Activated CD8-positive, alpha-beta memory T cell treated with anti-CD3 and anti-CD28 coated beads for 1 hour (primary cell): ENCODE results near the gene MED25.

Experiments used
- DNase-seq, 2 donors: peaks; one replicate each; pipeline ENCODE4 v3.0.0-alpha.2; 2020; ENCODE audit warnings: low read depth in 1 of 2; ENCODE audit errors: extremely low read depth in 1 of 2

MED25 gene

DNA sequence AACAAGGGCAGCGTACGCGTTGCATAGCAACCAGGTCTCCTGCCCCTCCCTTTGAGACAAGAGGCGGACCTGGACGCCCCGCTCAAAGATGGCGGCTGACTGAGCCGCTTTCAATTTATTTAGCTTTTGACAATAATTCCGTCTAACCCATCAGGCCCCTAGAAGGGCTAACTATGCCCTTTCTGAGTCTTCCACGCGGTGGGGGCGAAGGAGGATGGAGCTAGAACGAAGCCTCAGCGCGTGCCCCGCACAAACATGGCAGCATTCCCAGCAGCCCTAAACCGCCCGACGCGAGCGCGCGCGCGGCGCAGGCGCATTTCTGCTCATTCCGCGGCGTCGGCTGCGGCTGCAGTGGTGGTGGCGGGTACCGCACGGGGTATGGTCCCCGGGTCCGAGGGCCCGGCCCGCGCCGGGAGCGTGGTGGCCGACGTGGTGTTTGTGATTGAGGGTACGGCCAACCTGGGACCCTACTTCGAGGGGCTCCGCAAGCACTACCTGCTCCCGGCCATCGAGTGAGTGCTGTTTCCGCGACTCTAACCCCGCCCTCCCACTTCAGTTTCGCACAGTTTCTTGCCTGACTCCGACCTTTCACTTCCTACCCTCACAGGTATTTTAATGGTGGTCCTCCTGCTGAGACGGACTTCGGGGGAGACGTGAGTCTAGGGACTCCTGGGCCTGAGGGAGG is at the start of gene MED25:
Gene MED25, plus strand, starts transcription at position 326 of the 685 bp plus-strand sequence. Its CDS starts 53 bp downstream, at position 379.
- peak; percentile 77 to 78 for DNase-seq

DNA sequence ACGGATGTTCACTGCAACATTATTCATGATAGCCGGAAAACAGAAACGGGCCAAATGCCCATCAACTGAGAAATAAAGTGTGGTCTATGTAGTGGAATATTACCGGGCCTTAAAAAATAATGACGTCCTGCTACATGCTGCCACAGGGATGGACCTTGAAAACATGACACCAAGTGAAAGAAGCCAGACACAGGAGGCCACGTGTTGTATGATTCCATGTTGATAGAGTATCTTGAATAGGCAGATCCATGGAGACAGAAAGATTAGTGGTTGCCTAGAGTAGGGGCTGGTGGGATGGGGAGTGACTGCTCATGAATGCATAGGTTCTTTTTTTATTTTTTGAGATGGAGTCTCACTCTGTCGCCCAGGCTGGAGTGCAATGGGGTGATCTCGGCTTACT is 47.6 kb upstream of the MED25 start:
- no peak for DNase-seq

DNA sequence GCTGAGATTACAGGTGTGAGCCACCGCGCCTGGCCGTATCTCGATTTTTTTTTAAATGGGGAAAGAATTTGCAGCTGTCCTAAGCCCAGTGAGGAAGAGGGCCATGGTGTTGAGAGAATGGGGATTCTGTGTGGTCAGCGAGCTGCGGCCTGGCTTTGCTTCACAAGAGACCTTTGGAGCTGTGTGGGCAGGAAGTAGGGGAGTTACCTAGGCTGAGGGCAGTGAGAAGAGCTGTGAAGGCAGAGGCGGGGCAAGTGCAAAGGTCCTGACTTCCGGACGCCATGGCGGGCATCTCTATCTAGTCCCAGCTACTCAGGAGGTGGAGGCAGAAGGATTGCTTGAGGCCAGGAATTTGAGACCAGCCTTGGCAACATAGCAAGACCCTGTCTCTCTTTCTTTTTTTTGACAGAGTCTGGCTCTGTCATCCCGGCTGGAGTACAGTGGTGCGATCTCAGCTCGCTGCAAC is 46.4 kb upstream of the MED25 start:
- DNase-seq = no peak

DNA sequence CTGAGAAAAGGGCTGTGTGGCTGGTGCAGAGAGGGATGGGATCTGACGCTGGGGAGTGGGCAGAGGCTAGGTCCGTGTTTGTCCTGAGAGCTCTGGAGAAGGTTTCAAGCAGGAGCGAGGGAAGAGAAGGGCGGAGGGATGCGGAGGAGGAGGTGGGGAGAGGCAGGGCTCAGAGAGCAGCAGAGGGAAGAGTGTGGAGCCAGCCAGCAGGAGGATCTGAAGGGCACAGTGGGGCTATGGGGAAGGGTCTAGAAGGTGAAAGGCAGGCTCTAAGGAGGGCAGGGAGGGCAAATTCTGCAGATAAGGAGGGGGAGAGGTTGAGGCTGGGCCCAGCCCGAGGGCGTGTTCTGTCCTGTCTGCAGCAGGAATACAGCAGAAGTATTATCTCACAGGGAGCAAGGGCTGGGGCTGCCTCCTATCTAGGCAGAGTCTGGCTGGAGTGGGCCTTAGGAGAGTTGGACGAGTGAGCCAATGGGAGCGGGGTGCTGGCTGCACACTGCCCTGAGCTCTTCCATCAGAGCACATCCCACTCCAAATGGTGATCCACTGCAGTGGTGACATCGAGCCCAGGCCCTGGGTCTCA is 45.1 kb upstream of the MED25 start:
- DNase-seq = no peak

DNA sequence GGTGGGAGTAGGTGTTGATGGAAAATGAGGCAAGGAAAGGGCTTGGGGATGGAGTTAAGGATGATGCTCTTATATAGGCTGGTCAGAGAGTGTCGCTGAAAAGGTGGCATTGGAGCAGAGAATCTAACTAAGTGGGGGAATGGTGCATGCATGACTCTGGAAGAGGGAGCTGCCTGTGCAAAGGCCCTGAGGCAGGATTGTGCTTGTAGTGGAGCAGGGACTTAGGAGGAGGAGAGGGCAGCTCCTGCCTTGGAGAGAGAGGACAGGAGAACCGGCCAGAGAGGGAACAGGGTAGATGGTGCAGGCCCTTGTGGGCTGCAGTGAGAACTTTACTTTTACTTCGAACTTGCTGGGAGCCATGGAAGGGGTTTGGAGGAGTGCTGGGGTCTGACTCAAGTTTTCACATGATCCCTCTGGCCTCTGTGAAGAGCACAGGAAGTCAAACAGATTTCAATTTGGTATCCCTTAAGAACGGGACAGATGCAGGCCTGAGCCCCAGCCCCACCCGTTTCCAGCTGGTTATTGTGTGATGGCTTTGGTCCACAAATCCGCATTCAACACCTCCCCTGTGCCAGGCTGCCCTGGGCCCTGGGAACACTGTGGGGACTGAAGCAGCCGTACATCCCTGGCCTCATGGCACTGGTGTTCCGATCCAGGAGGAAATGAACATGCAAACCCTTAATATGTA is 44.3 kb upstream of the MED25 start:
- DNase-seq = no peak

DNA sequence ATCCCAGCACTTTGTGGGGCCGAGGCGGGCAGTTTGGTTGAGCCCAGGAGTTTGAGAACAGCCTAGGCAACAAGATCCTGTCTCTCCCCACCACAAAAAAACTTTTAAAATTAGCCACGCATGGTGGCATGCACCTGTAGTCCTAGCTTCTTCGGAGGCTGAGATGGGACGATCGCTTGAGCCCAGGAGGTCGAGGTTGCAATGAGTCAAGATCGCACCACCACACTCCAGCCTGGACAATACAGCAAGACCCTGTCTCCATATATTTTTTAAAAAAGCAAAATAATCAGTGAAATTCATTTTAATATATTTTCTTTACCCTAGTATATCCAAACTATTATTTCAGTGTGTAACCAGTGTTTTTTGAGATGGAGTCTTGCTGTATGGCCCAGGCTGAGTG is 43.1 kb upstream of the MED25 start:
- no peak for DNase-seq

DNA sequence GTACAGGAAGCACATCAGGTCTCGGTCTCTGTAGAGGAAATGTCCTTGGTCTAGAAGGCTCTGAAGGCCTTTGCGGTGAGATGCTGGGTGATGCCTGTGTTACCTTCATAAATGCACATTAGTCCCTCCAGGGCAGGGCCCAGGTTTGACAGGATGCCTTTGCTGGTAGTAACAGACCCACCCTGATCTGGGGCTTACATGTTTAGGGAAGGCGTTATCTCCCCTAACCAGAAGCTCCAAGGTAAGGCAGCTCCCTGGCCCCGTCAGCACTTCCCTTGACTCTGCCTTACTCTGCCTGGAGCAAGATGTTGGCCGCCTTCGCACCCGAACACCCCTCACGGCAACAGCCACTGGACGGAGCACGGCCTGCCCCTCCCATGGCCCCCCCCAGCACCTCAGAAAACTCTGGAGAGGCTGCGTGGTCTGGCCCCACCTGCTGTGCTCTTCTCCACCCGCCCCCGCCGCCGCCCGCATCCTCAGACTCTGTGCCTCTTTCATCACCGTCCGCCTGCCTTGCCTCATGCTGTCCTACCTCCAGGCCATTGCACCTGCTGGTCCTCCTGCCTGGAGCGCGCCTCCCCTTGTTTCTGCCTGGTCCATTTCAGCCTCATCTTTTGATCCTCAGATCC is 42.2 kb upstream of the MED25 start:
- DNase-seq = no peak

DNA sequence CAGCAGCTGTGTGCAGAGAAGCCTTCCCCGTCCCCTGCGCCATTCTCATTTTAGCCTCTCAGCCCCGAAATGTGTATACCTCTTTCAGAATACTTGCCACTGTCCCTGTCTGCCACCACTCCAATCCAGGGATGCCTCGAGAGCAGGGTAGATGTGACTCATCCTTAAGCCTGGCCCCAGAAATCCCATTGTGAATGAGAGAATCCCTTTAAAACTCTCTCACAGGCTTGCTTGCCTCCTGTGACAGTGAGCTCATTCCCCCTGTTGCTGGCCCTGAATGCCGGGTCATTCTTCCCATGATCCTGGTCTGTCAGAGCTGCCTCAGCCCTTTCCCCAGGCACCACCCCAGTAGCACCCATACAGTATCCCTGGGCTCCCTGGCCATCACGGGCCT is 41.7 kb upstream of the MED25 start:
- DNase-seq = no peak

DNA sequence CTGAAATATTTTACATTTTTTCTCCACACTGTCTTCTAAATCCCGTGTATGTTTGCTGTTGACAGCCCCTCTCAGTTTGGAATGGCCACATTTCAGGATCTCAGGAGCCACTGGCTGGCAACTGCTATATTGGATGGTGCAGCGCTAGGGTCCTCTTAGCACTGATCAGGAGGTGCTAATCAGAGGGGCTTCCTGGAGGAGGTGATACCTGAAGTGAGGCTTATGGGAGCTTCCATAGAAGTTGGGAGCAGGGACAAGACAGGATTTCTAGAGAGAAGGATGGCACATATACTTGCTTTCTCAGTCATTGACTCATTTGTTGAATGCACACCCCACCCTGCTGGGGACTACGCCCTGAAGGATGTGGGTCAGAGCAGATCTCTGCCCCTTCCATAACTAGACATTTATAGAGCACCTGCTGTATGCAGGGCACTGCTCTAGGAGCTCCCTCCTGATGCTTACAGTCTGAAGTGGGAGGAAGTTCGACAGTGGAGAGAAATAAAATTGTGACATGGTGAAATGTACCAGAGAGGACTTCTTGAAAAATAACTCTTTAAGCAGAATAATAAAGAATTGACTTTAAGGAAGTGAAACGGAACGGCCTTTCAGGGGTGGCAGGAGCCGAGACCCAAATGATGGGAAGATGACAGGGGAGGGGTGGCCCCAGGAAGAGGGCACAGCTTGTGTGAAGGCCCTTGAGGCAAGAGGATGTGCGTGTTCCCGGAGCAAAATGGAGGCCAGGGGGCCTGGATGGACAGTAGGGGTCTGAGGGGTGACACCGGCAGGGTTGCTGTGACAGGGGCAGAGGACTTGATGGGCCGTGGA is 38.1 kb upstream of the MED25 start:
- DNase-seq = no peak

DNA sequence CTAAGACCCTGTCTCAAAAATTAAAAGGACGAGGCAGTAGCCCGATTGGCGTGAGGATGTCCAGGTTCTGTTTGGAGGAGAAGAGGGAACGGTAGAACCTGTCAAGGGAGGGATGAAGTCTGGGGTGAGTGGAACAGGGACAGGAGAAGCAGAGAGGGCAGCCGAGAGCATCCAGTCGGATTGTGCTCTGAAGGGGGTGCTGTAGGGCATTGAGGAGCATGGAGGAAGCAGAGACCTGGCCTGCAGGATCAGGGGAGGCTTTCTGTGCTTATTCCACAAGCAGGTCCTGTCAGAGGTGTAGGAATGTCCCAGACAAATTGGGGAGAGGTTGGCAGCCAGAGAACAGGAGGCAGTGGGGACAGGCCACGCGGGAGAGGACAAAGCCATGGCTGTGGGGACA is 37.2 kb upstream of the MED25 start:
- DNase-seq = no peak

DNA sequence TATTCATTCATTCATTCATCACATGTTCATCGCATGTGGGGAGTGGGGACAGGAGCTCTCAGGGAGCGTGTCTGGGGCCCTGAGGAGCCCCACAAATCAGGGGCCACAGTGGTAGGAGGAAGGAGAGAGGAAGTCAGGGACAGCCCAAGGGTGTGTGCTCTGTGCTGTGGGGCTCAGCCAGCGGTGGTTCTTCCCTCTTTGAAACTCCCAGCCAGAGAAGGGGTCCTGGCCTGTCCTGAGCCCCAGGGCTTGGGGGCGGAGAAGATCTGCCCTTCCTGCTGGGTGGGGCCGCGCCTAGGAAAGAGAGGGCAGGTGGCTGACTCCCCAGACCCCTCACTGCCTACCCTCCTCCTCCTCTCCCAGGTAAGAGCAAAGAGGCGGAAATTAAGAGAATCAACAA is 36.7 kb upstream of the MED25 start:
- no peak for DNase-seq

DNA sequence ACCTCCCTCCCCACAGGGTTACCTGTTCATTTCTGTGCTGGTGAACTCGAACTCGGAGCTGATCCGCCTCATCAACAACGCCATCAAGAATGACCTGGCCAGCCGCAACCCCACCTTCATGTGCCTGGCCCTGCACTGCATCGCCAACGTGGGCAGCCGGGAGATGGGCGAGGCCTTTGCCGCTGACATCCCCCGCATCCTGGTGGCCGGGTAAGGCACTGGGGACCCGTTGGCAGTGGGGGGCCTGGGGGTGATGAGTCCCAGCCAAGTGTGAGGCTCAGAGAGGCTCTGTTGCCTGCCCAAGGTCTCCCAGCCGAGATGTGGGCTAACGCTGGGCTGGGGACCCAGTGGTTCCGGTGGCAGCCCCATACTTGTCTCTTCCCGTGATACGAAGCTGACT is 35.6 kb upstream of the MED25 start:
- no peak for DNase-seq

DNA sequence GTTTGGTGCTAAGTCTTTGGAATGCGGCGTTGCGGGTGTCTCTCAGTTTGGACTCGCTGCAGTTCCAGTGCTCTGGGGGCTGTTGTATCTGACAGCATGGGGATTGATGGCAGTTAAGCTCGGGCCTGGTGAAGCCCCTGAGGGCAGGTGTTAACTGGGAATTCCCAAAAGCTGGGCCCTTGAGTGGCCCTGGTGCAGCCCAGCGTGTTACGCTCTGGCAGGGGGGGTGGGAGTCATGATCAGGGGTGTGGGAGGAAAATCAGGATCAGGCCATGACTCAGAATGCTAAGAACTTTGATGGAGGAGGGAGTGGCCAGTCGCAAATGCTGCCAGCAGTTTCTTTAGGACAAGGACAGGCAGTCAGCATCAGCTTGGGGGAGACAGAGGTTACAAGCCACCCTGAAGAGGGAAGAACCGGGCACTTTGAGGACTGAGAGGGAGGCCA is 31.7 kb upstream of the MED25 start:
- DNase-seq = no peak

DNA sequence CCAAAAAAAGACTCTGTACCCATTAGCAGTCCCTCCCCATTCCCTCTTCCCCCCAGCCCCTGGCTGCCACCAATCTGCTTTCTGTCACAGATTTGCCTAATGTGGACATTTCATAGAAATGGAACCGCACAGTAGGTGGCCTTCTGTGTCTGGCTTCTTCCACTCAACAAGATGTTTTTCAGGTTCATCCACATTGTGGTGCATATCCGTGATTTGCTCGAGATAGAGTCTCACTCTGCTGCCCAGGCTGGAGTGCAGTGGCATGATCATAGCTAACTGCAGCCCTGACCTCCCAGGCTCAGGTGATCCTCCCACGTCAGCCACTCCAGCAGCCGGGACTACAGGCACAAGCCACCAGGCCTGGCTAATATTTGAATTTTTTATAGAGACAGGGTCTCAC is 30.3 kb upstream of the MED25 start:
- no peak for DNase-seq

DNA sequence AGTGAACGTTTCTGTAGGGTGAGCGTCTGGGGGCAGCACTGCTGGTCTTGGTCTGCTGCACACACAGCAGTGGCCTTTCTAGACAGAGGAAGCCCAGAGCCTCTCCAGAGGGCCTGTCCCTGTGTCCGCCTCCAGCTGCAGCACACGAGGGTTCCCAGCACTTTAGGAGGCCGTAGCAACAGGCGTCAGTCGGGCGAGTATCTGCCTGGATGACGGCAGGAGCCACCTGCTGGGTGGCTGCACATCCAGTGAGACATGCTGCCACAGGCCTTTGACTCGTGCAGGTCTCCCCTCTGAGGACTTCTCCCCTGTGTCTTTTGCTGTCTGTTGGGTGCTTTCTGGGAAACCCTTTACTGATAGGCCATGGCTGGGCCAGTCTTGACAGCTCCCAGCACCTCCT is 29.2 kb upstream of the MED25 start:
- DNase-seq = no peak

DNA sequence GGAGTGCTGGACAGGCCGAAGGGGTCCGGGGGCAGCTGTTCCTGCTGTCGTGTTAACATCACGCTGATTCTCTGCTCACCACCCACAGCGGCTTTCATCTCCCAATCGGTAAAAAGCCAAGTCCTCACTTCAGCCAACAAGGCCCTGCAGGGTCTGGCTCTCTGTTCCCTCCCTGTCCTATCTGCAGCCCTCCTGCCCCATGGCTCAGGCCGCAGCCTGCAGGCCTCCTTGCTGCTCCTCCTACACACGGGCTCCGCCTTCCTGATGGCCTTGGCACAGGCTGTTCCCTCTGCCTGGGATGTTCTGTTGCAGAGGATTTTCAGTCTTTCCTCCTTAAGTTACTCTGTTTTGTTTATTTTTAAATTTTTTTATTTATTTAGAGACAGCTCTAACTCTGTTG is 27.2 kb upstream of the MED25 start:
- no peak for DNase-seq

DNA sequence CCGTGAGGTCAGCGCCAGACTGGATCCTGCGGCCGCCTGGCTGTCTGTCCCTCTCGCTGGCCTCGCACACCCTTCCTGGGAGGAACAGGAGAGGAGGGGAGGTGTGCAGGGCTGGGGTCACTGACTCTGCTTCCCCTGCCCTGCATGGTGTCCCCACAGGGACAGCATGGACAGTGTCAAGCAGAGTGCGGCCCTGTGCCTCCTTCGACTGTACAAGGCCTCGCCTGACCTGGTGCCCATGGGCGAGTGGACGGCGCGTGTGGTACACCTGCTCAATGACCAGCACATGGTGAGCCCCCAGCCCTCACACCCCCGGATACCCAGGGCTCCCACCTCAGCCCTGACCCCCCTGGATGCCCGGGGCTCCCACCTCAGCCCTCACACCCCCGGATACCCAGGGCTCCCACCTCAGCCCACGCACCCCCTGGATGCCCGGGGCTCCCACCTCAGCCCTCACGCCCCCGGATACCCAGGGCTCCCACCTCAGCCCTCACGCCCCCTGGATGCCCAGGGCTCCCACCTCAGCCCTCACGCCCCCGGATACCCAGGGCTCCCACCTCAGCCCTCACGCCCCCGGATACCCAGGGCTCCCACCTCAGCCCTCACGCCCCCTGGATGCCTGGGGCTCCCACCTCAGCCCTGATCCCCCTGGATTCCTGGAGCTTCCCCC is 26.2 kb upstream of the MED25 start:
- DNase-seq = no peak

DNA sequence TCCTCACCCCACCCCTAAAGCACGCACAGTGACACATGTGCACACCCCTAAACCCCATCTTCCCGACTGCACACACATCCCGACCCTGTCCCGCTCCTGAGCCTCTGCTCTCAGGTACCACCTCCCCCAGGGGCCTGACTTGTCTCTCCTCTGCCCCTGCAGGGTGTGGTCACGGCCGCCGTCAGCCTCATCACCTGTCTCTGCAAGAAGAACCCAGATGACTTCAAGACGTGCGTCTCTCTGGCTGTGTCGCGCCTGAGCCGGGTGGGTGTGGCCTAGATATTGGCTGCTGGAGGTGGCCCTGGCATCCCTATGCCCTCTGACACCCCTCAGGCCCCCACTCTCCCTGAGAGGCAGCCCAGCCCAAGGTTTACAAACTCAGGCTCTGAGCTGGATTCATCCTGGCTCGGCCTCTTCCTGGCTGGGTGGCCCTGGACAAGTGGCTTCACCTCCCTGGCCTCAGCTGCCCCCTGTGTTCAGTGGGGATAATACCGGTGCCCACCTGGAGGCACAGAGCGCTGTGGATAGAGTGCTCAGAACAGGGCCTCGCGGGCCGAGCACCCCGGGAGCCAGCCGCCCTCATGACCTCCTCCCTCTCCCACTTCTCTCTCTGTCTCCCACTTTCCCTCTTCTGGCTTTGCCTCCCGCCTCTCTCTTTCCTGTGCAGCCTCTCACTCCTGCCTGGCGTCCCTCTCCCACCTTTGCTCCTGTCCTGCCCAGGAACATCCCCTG is 25.1 kb upstream of the MED25 start:
- no peak for DNase-seq

DNA sequence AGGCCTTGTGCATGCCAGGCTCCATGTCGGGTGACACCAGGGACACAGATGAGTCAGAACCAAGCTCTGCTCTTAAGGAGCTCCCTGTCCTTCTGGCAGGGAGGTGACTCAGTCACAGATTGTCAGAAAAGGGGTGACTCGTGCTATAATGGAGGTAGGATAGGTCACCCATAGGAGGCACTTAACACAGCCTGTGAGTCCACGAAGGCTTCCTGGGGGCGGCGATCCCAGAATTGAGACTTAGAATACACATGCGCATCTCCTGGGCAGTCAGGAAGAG is 24.6 kb upstream of the MED25 start:
- no peak for DNase-seq

DNA sequence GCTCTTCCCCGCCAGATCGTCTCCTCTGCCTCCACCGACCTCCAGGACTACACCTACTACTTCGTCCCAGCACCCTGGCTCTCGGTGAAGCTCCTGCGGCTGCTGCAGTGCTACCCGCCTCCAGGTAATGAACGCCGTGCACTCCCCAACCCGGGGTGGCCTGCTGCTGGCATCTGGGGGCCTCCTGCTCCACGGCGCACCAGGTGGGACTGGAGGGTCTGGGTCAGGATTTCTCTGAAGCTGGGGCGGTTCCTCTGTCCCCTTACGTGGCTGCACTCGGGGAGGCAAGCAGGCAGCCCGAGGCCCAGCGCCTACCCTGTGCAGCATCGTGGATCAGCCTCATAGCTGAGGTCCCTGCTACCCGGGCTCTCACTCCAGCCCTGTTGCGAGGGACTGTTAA is 22.5 kb upstream of the MED25 start:
- DNase-seq = no peak
